AG10803 (cell line): ENCODE data around the gene INTS2.
"Not testable (repeated sequence)": the region's sequence is repeated elsewhere in the genome, so short reads cannot be mapped to it uniquely, and the experiment has no call there.

ENCODE experiments used
- DNase-seq: peaks from one replicate; pipeline ENCODE4 v3.0.0; 2010; ENCODE audit warnings: low read depth
- H3K4me3 ChIP-seq: 2 replicates; pipeline ENCODE4 v1.5.1; 2011; ENCODE audit warnings: mild to moderate bottlenecking, low read length, control low read depth
- TF ChIP-seq, protein P1 (sequence below): conservative IDR thresholded peaks from 2 replicates; pipeline ENCODE4 v1.5.1; 2011; ENCODE audit warnings: mild to moderate bottlenecking, low read length, control low read depth, inconsistent platforms

The INTS2 gene

DNA sequence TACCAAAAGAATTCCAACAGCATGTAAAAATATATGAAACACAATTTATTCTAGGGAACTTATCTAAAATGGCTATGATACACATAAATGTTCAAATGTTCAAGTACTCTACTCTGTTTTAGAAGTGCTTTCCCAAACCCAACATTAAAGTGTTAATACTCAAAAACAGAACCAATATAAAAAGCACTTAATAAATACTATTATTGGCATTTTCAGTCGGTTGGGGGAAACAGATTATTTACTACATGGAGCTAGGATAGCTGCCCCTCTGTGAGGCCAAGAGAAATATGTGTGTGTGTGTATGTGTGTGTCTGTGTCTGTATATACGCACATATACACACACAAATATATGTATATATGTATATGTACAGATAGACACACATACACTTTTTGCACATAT, 32.4 kb downstream of the INTS2 start:
- H3K4me3 ChIP-seq: no peak overlapping the region
- TF ChIP-seq, protein P1, sequence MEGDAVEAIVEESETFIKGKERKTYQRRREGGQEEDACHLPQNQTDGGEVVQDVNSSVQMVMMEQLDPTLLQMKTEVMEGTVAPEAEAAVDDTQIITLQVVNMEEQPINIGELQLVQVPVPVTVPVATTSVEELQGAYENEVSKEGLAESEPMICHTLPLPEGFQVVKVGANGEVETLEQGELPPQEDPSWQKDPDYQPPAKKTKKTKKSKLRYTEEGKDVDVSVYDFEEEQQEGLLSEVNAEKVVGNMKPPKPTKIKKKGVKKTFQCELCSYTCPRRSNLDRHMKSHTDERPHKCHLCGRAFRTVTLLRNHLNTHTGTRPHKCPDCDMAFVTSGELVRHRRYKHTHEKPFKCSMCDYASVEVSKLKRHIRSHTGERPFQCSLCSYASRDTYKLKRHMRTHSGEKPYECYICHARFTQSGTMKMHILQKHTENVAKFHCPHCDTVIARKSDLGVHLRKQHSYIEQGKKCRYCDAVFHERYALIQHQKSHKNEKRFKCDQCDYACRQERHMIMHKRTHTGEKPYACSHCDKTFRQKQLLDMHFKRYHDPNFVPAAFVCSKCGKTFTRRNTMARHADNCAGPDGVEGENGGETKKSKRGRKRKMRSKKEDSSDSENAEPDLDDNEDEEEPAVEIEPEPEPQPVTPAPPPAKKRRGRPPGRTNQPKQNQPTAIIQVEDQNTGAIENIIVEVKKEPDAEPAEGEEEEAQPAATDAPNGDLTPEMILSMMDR: no peak

DNA sequence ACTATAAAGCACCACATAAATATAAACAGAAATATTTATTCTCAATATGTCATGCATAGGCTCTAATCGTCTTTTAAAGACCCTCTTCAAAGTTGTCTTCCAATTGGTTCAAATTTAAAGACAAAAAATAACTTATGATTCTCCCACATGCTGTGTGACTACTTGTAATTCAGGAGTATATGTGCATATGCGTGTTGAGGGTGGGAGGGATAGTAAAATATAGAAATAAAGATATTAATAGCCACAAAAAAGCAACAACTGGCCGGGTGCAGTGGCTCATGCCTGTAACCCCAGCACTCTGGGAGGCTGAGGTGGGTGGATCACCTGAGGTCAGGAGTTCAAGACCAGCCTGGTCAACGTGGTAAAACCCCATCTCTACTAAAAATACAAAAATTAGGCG, 33.5 kb downstream of the INTS2 start:
- DNase-seq: not testable (repeated sequence)

More for the DNA sequence above, 32.4 kb downstream of the INTS2 start:
- DNase-seq: no peak

DNA sequence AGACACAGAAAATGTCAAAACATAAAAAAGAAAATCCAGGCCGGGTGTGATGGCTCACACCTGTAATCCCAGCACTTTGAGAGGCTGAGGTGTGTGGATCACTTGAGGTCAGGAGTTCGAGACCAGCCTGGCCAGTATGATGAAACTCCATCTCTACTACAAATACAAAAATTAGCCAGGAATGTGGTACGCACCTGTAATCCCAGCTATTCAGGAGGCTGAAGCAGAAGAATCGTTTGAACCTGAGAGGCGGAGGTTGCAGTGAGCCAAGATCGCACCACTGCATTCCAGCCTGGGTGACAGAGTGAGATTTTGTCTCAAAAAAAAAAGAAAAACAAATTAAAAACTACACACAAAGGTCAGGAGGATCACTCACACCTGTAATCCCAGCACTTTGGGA, 40.0 kb downstream of the INTS2 start:
- not testable (repeated sequence) for H3K4me3 ChIP-seq, DNase-seq

More for the DNA sequence above, 33.5 kb downstream of the INTS2 start:
- H3K4me3 ChIP-seq: not testable (repeated sequence)

GRCh38 chr17:61885865-61886264, 41.9 kb downstream of the INTS2 start:
- DNase-seq: peak; percentile 18
- H3K4me3 ChIP-seq: not testable (repeated sequence)

- no peak overlapping the region for H3K4me3 ChIP-seq
- TF ChIP-seq, protein P1: no peak
- no peak for DNase-seq
Observed at GRCh38 chr17:61884864-61885263, 42.9 kb downstream of the INTS2 start.

DNA sequence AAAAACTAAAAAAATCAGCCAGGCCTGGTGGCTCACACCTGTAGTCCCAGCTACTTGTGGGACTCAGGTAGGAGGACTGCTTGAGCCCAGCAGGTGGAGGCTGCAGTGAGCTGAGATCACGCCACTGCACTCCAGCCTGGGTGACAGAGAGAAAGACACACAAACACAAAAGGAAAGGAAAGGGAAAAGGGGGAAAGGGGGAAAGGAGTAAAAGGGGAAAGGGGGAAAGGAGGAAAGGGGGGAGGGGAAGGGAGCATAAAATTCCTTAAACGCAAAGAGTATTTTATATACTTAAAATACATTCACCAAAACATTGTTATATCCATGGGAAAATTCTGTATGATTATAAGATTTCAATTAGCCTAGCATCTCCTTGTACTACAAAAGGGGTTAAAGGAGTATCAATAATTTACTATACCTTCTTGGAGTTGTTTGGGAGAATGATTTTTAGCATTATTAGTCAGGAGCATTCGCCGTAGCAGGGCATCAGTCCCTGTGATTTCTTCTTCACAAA, 47.1 kb downstream of the INTS2 start:
- no peak for DNase-seq
- H3K4me3 ChIP-seq: no peak overlapping the region
- TF ChIP-seq, protein P1: no peak

GRCh38 chr17:61878984-61879612, 48.7 kb downstream of the INTS2 start:
- TF ChIP-seq, protein P1: no peak
- no peak overlapping the region for H3K4me3 ChIP-seq
- DNase-seq: no peak

DNA sequence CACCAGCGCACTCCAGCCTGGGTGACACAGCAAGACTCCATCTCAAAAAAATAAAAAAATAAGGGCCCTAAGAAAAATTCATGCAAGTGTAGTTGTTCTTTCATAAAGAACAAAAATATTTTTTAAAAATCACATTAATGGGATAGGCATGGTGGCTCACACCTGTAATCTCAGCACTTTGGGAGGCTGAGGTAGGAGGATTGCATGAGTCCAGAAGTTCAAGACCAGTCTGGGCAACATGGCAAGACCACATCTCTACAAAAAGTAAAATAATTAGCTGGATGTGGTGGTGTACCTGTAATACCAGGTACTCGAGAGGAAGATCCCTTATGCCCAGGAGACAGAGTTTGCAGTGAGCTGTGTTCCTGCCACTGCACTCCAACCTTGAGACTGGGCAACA, 49.3 kb downstream of the INTS2 start:
- no peak overlapping the region for H3K4me3 ChIP-seq
- TF ChIP-seq, protein P1: no peak
- no peak for DNase-seq

DNA sequence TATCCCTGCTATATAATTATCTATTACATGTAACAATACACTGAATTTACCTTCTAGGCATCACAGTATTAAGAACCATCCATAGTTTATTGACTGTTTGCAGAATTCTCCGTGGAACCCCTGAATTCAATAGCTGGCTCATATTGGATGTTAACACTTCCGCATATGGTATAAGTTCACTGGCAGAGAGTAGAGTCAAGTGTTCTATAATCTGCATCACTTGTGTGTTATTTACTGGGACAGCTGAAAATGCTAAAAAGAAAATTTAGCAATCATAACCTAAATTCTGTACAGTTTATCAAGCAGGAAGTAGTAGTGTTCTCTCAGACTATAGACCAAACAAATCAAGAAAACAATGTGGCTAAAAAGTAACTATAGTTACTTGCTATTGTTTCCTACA, 49.9 kb downstream of the INTS2 start:
- TF ChIP-seq, protein P1: no peak
- H3K4me3 ChIP-seq: no peak overlapping the region
- no peak for DNase-seq
